Chondrocyte (in vitro differentiated cells): ENCODE data around the gene CACNA1S. TPM values are rescaled to one million over a fixed set of nuclear protein-coding genes. Genes with fewer than 3 reads are reported as not detected.

Source experiments
- DNase-seq: peaks from one replicate; pipeline ENCODE4 v3.0.0; 2021; ENCODE audit warnings: mixed read lengths, low spot score
- H3K27ac Mint-ChIP-seq: one replicate; pipeline ENCODE4 v1.8.0; 2021; ENCODE audit warnings: mild to moderate bottlenecking, moderate library complexity, mixed read lengths; ENCODE audit not compliant: unreplicated experiment
- H3K27me3 Mint-ChIP-seq: 2 replicates; pipeline ENCODE4 v1.8.0; 2021; ENCODE audit warnings: low read depth, mixed read lengths
- H3K36me3 Mint-ChIP-seq: 2 replicates; pipeline ENCODE4 v1.8.0; 2021; ENCODE audit warnings: low read depth, mixed read lengths
- H3K4me1 Mint-ChIP-seq: 2 replicates; pipeline ENCODE4 v1.8.0; 2021; ENCODE audit warnings: low read depth, mild to moderate bottlenecking, mixed read lengths
- H3K4me3 Mint-ChIP-seq: one replicate; pipeline ENCODE4 v1.8.0; 2021; ENCODE audit warnings: mild to moderate bottlenecking, moderate library complexity, mixed read lengths; ENCODE audit not compliant: unreplicated experiment
- H3K9me3 Mint-ChIP-seq: 2 replicates; pipeline ENCODE4 v1.8.0; 2021; ENCODE audit warnings: low read depth, mixed read lengths
- total RNA-seq: library from RNA; stranded (reverse); gene quantifications from 3 replicates; pipeline ENCODE4 v1.2.1, GENCODE V29; 2021
- TF ChIP-seq, protein P1 (sequence below): fragments of 200-600 bp; sonication (generic); IDR thresholded peaks from 2 replicates; pipeline ENCODE4 v1.5.0; 2021; ENCODE audit warnings: antibody characterized with exemption, mild to moderate bottlenecking, moderate library complexity

CACNA1S gene
- total RNA-seq, 1 donor from 2014 or later, result 0.40 TPM

GRCh38 chr1:200999667-201000066, 112.6 kb downstream of the CACNA1S start:
- TF ChIP-seq, protein P1, sequence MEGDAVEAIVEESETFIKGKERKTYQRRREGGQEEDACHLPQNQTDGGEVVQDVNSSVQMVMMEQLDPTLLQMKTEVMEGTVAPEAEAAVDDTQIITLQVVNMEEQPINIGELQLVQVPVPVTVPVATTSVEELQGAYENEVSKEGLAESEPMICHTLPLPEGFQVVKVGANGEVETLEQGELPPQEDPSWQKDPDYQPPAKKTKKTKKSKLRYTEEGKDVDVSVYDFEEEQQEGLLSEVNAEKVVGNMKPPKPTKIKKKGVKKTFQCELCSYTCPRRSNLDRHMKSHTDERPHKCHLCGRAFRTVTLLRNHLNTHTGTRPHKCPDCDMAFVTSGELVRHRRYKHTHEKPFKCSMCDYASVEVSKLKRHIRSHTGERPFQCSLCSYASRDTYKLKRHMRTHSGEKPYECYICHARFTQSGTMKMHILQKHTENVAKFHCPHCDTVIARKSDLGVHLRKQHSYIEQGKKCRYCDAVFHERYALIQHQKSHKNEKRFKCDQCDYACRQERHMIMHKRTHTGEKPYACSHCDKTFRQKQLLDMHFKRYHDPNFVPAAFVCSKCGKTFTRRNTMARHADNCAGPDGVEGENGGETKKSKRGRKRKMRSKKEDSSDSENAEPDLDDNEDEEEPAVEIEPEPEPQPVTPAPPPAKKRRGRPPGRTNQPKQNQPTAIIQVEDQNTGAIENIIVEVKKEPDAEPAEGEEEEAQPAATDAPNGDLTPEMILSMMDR, result no peak
- Mint-ChIP-seq H3K4me3 (no peak overlapping the region), H3K36me3 (peaks cover 17% of the 10 kb centered on the region), H3K27me3 (no peaks in the 10 kb centered on the region), H3K4me1 (no peaks in the 10 kb centered on the region), H3K27ac (no peak overlapping the region), H3K9me3 (no peaks in the 10 kb centered on the region)
- DNase-seq, result no peak

DNA sequence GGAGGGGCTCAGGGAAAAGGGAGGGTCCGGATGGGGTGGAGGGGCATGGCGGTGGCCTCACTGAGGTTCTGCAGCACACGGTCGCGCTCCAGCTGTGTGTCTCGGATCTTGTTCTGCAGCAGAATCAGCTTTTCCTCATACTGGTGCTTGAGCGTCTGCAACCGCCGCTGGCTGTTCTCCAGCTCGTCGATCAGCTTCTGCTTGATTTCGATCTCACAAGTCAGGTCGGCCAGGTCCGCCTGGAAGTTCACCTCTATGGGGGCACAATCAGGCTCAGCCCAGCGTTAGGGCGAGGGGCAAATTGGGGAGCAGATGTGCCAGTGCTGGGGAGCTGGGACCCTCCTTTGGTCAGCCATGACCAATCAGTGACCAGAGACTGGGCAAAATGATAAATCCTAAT, 113.9 kb downstream of the CACNA1S start:
- Mint-ChIP-seq H3K4me3 (no peak overlapping the region), H3K9me3 (no peaks in the 10 kb centered on the region), H3K27me3 (no peaks in the 10 kb centered on the region), H3K36me3 (peaks cover 17% of the 10 kb centered on the region), H3K27ac (no peak overlapping the region), H3K4me1 (no peaks in the 10 kb centered on the region)
- TF ChIP-seq, protein P1, result no peak
- DNase-seq, result no peak

DNA sequence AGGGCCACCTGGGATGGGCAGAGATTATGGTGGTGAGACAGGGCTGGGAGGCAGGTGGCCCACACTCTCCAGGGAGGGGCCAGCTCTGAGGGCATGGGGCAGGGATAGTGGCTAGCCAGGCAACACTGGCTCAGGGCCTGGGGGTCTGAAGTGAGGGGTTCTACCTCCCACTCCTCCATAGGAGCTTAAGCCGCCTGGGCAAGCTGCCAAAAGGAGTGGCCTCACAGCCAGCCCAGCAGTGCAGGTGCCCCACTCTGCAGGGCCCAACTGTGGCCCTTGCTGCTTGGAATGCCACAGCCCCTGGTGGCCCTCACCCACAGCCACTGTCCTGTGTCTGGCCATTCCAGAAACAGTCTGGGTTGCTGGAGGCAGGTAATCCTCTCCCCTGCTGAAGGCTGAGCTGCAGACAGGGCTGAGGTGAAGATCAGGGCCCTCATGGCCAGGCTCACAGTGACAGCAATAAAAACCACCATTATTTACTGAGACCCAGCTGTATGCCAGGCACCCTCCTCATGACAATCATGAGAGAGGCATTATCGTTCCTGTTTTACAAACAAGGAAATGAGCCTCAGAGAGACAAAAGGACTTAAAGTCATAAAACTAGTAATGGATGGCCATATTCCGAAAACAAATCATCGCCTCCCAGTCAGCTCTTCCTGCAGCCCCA, 119.7 kb downstream of the CACNA1S start:
- no peaks in the 10 kb centered on the region for H3K4me1 Mint-ChIP-seq
- TF ChIP-seq, protein P1, result no peak

GRCh38 chr1:200991097-200991614, 121.1 kb downstream of the CACNA1S start:
- Mint-ChIP-seq H3K4me3 (no peak overlapping the region), H3K36me3 (peaks cover 4% of the 10 kb centered on the region), H3K9me3 (no peaks in the 10 kb centered on the region), H3K27me3 (no peaks in the 10 kb centered on the region), H3K27ac (no peak overlapping the region), H3K4me1 (no peaks in the 10 kb centered on the region)
- TF ChIP-seq, protein P1, result no peak
- no peak for DNase-seq

More for the DNA sequence above, 119.7 kb downstream of the CACNA1S start:
- no peak for DNase-seq
- H3K27ac Mint-ChIP-seq, result no peak overlapping the region
- H3K36me3 Mint-ChIP-seq, result peaks cover 10% of the 10 kb centered on the region
- no peak overlapping the region for H3K4me3 Mint-ChIP-seq
- H3K9me3 Mint-ChIP-seq, result no peaks in the 10 kb centered on the region
- H3K27me3 Mint-ChIP-seq, result no peaks in the 10 kb centered on the region

DNA sequence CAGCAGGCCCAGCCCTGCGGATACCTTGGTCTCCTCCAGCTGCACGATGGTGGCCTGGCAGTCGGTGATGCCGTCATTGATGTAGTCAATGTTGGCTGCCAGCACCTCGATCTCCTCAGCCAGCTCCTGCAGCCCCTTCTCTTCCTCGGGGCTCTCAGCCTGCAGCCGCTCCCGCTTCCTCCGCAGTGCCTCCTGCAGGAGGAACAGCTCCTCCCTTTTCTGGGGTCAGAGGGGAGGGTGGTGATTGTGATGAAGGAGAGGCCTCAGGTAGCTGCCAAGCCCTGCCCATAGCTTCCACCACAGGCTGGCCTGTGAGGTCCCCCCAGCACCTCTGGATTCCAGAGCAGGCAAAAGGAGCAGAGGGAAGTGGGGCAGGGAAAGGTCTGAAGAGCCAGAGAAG, 122.1 kb downstream of the CACNA1S start:
- no peak overlapping the region for H3K4me3 Mint-ChIP-seq

More for the DNA sequence above, 122.1 kb downstream of the CACNA1S start:
- no peaks in the 10 kb centered on the region for H3K9me3 Mint-ChIP-seq
- H3K27me3 Mint-ChIP-seq, result no peaks in the 10 kb centered on the region
- TF ChIP-seq, protein P1, result no peak
- H3K36me3 Mint-ChIP-seq, result peaks cover 2% of the 10 kb centered on the region
- H3K4me1 Mint-ChIP-seq, result no peaks in the 10 kb centered on the region
- no peak for DNase-seq
- no peak overlapping the region for H3K27ac Mint-ChIP-seq

Other genes with a start within 250 kb of the CACNA1S start
- gene GPR25, start 239.4 kb downstream of the CACNA1S start, total RNA-seq, result not detected in 3 replicates
- gene INAVA, start 217.5 kb downstream of the CACNA1S start, total RNA-seq, result 3.8 to 6.8 TPM (median 5.0 TPM) in 3 replicates
- gene KIF21B, start 88.7 kb downstream of the CACNA1S start, total RNA-seq, result 1.1 to 2.6 TPM (median 2.6 TPM) in 3 replicates
- gene ASCL5, start 14.8 kb upstream of the CACNA1S start, total RNA-seq, result 0.19 TPM in 1 of 3 replicates, not detected in the others
- 56.9 to 57.3 TPM (median 57.2 TPM) in 3 replicates for gene TMEM9, start 42.0 kb upstream of the CACNA1S start, total RNA-seq
- gene IGFN1, start 78.4 kb upstream of the CACNA1S start, total RNA-seq, result 0.24 to 1.9 TPM (median 1.6 TPM) in 3 replicates
- 0.07 to 4.1 TPM (median 4.0 TPM) in 3 replicates for gene PKP1, start 171.1 kb upstream of the CACNA1S start, total RNA-seq